A549 (cell line): ENCODE measurements around the gene AQP2. TPM values are rescaled to one million over a fixed set of nuclear protein-coding genes. Genes with fewer than 3 reads are reported as not detected.

Source experiments
- ATAC-seq, 2 experiments: fragments of 200-7000 bp in 1 of 2; fragments of >200 bp in 1 of 2; cut with Nextera tagmentation in 1 of 2; cut with Tn5 transposase in 1 of 2; 3 replicates each; pipeline versions ENCODE4 v1.8.0 to v1.9.1; 2018 to 2020; ENCODE audit warnings: mild to moderate bottlenecking in 1 of 2, moderate library complexity in 1 of 2
- CTCF ChIA-PET: fragments of 300-600 bp; sonication (Branson Sonifier 250); formaldehyde crosslinking; extraction: SDS; loops from one replicate; lab custom pipeline; 2021; ENCODE audit warnings: antibody characterized with exemption, inconsistent platforms; lab: Yijun Ruan, JAX
- POLR2A ChIA-PET: fragments of 350-600 bp; formaldehyde crosslinking; extraction: SDS; loops from one replicate; lab custom pipeline; 2021; ENCODE audit warnings: antibody characterized with exemption, inconsistent platforms; lab: Yijun Ruan, JAX
- DNase-seq, 2 experiments: peaks; one replicate each; pipeline versions ENCODE4 v3.0.0 to v3.0.0-alpha.2; 2011 to 2016; ENCODE audit warnings: low read depth in 1 of 2, low spot score in 1 of 2
- FAIRE-seq: peaks from 2 replicates; lab custom pipeline; 2011; peaks lifted over from hg19 to GRCh38; lab: Jason Lieb, UNC
- H3K27ac ChIP-seq, 2 experiments: fragments of >200 bp; sonication (Bioruptor Twin); formaldehyde crosslinking; 3 replicates each; pipeline ENCODE4 v1.5.1; 2016 to 2017
- H3K4me1 ChIP-seq: fragments of >200 bp; sonication (Bioruptor Twin); formaldehyde crosslinking; 3 replicates; pipeline ENCODE4 v1.6.1; 2016
- H3K4me2 ChIP-seq: fragments of >200 bp; sonication (Bioruptor Twin); formaldehyde crosslinking; 3 replicates; pipeline ENCODE4 v1.6.1; 2016
- H3K4me3 ChIP-seq: fragments of >200 bp; sonication (Bioruptor Twin); formaldehyde crosslinking; 3 replicates; pipeline ENCODE4 v1.5.1; 2016
- H3K9me3 ChIP-seq: fragments of >200 bp; sonication (Bioruptor Twin); formaldehyde crosslinking; 3 replicates; pipeline ENCODE4 v1.6.1; 2016
- ATOH8 ChIP-seq: fragments of 250-450 bp; sonication (Bioruptor Pico); IDR thresholded peaks from 2 replicates; pipeline ENCODE4 v1.5.0; 2020; ENCODE audit warnings: low read depth, mild to moderate bottlenecking, moderate library complexity
- CHD2 ChIP-seq: fragments of 150-350 bp; IDR thresholded peaks from 2 replicates; pipeline ENCODE4 v1.6.1; 2014; ENCODE audit warnings: low read length; ENCODE audit not compliant: partially characterized antibody
- CTCF ChIP-seq: fragments of >200 bp; sonication (Bioruptor Twin); formaldehyde crosslinking; IDR thresholded peaks from 3 replicates; pipeline ENCODE4 v1.5.1; 2016
- E2F6 ChIP-seq: IDR thresholded peaks from 2 replicates; pipeline ENCODE4 v1.6.1; 2012; ENCODE audit warnings: low read depth, borderline replicate concordance
- EHMT2 ChIP-seq: fragments of 200-600 bp; sonication (generic); IDR thresholded peaks from 2 replicates; pipeline ENCODE4 v1.6.1; 2016; ENCODE audit warnings: antibody characterized with exemption, low read depth, mild to moderate bottlenecking, moderate library complexity
- HMGXB4 ChIP-seq: fragments of 250-450 bp; sonication (Bioruptor Pico); IDR thresholded peaks from 2 replicates; pipeline ENCODE4 v1.5.0; 2021; ENCODE audit warnings: mild to moderate bottlenecking, moderate library complexity, borderline replicate concordance
- HOXB13 ChIP-seq: fragments of 250-450 bp; sonication (Bioruptor Pico); IDR thresholded peaks from 2 replicates; pipeline ENCODE4 v1.5.0; 2020; ENCODE audit warnings: low read depth, mild to moderate bottlenecking, moderate library complexity
- KDM1A ChIP-seq: fragments of 200-600 bp; sonication (generic); IDR thresholded peaks from 2 replicates; pipeline ENCODE4 v1.6.1; 2016; ENCODE audit warnings: low read depth, mild to moderate bottlenecking
- PHF8 ChIP-seq: fragments of 200-600 bp; sonication (generic); IDR thresholded peaks from 2 replicates; pipeline ENCODE4 v1.6.1; 2016; ENCODE audit warnings: low read depth, mild to moderate bottlenecking, antibody characterized with exemption, moderate library complexity, borderline replicate concordance
- RARB ChIP-seq: fragments of 250-450 bp; sonication (Bioruptor Pico); IDR thresholded peaks from 2 replicates; pipeline ENCODE4 v1.8.0; 2021; ENCODE audit warnings: mild to moderate bottlenecking, moderate library complexity
- REST ChIP-seq: fragments of 200-600 bp; sonication (generic); IDR thresholded peaks from 2 replicates; pipeline ENCODE4 v1.6.1; 2016; ENCODE audit warnings: antibody characterized with exemption, mild to moderate bottlenecking, moderate library complexity
- TP53 ChIP-seq: fragments of 250-450 bp; sonication (Bioruptor Pico); IDR thresholded peaks from 2 replicates; pipeline ENCODE4 v1.5.0; 2021; ENCODE audit warnings: mild to moderate bottlenecking, moderate library complexity
- USF2 ChIP-seq: fragments of 450-650 bp; IDR thresholded peaks from 2 replicates; pipeline ENCODE4 v1.6.1; 2014; ENCODE audit warnings: antibody characterized with exemption
- ZFP36 ChIP-seq: fragments of 450-650 bp; IDR thresholded peaks from 2 replicates; pipeline ENCODE4 v1.6.1; 2014; ENCODE audit warnings: borderline replicate concordance; ENCODE audit not compliant: partially characterized antibody
- ZNF302 ChIP-seq: fragments of 250-450 bp; sonication (Bioruptor Pico); IDR thresholded peaks from 2 replicates; pipeline ENCODE4 v1.9.0; 2021; ENCODE audit warnings: inconsistent platforms, mild to moderate bottlenecking, moderate library complexity
- WGBS: methylation state at CpG from one replicate; pipeline ENCODE4 v1.1.6; 2017; ENCODE audit errors: missing lambda C conversion rate; 5-methylcytosine and 5-hydroxymethylcytosine counted together
- polyA plus RNA-seq, 4 experiments: library from polyadenylated mRNA; depleted of rRNA in 3 of 4; stranded (reverse); fragments of >200 nt; fragmentation: RNase III in 1 of 4; extraction: RNeasy Plus Mini Kit Qiagen cat#74134 plus additional on column Dnase treatment in 1 of 4; gene quantifications; 2 replicates in 3 of 4; 3 replicates in 1 of 4; pipeline ENCODE4 v1.2.3, GENCODE V29; 2011 to 2017

The AQP2 gene
- polyA plus RNA-seq, 2 of the 4 experiments (the other 2 are of a cell fraction): not detected

GRCh38 chr12:49948866-49949845 is 1.4 kb upstream of the AQP2 start:
- CTCF ChIA-PET: interaction anchor here (0.6 to 7.7 kb wide), 7 partner anchors 14 to 312 kb away, joined by 4 to 193 read pairs (median 6); partner anchors contain the start of gene AQP5
- ATAC-seq (no peak), FAIRE-seq (no peak), DNase-seq (no peak)
- POLR2A ChIA-PET: no interaction called here
- H3K4me2 ChIP-seq: no peak overlapping the region
- TF ChIP-seq HOXB13 (CRISPR knock-in tag) (no peak), REST (no peak), RARB (CRISPR knock-in tag) (no peak), HMGXB4 (CRISPR knock-in tag) (no peak), CHD2 (no peak), ATOH8 (no peak), USF2 (no peak), EHMT2 (no peak)
- no peak overlapping the region for H3K27ac ChIP-seq
- H3K4me3 ChIP-seq: no peak overlapping the region
- H3K9me3 ChIP-seq: no peaks in the 10 kb centered on the region
- 0 out of 3 replicates have a peak, but pooled peaks cover 7% of the 10 kb centered on the region for H3K4me1 ChIP-seq
- 66% methylated on average over 13 of the region's 13 CpGs for WGBS

DNA sequence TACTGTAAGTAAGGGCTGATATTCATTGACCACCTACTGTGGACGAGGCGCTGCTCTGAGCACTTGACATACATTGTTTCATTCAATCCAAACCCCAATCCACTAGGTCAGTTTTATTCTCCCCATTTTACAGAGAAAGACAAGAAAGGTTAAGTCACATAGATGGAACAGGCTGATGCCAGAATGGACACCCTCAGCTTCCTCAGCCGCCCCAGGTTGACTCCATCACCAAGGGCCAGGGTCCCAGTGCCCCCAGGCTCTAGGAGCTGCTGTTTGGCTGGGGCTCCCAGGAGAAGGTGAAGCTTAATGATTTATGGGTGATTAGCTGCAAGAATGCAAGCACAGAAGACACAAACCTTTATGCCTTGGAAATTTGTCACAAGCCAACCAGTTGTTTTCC is 671 bp upstream of the AQP2 start:
- ChIA-PET CTCF (interaction anchor here (1.1 to 7.7 kb wide), 6 partner anchors 14 to 313 kb away, joined by 4 to 193 read pairs (median 6); partner anchors contain the start of gene AQP5), POLR2A (no interaction called here)
- H3K4me2 ChIP-seq: no peak overlapping the region
- 0 out of 3 replicates have a peak, but pooled peaks cover 7% of the 10 kb centered on the region for H3K4me1 ChIP-seq
- FAIRE-seq (no peak), ATAC-seq (no peak), DNase-seq (no peak)
- 88% methylated on average over 3 of the region's 3 CpGs for WGBS
- no peak overlapping the region for H3K27ac ChIP-seq
- H3K9me3 ChIP-seq: no peaks in the 10 kb centered on the region
- H3K4me3 ChIP-seq: no peak overlapping the region
- TF ChIP-seq ATOH8 (no peak), ZNF302 (no peak), TP53 (CRISPR knock-in tag) (no peak), HMGXB4 (CRISPR knock-in tag) (no peak), KDM1A (no peak), CTCF (no peak), E2F6 (no peak), ZFP36 (no peak), PHF8 (no peak)
- TF ChIP-seq, all 56 proteins: peak for 0
